SK-N-MC (cell line): Measurements from ENCODE around the gene PCDHGC4.

Source experiments
- EZH2 ChIP-seq: fragments of 200-600 bp; sonication (generic); IDR thresholded peaks from one replicate; pipeline ENCODE4 v1.6.1; 2017; ENCODE audit warnings: antibody characterized with exemption
- FOXP2 ChIP-seq: optimal IDR thresholded peaks from 2 replicates; pipeline ENCODE3; 2011; ENCODE audit warnings: mild to moderate bottlenecking, moderate library complexity; ENCODE audit not compliant: insufficient read depth; ENCODE audit errors: extremely low read length, control extremely low read depth
- POLR2AphosphoS5 ChIP-seq: IDR thresholded peaks from 2 replicates; pipeline ENCODE4 v1.6.1; 2012; ENCODE audit warnings: mild to moderate bottlenecking, low read depth, low read length, borderline replicate concordance

DNA sequence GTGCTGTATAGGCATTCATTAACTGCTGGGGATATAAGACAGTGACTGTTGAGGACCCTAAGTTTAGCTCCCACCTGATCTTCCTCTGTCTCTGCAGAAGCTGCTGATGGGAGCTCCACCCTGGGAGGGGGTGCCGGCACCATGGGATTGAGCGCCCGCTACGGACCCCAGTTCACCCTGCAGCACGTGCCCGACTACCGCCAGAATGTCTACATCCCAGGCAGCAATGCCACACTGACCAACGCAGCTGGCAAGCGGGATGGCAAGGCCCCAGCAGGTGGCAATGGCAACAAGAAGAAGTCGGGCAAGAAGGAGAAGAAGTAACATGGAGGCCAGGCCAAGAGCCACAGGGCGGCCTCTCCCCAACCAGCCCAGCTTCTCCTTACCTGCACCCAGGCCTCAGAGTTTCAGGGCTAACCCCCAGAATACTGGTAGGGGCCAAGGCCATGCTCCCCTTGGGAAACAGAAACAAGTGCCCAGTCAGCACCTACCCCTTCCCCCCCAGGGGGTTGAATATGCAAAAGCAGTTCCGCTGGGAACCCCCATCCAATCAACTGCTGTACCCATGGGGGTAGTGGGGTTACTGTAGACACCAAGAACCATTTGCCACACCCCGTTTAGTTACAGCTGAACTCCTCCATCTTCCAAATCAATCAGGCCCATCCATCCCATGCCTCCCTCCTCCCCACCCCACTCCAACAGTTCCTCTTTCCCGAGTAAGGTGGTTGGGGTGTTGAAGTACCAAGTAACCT, 26.2 kb downstream of the PCDHGC4 start:
- no peak for TF ChIP-seq EZH2
- TF ChIP-seq POLR2AphosphoS5, result no peak
- no peak for TF ChIP-seq FOXP2
